HEK293 (cell line): ENCODE measurements around the gene SUCO.

ENCODE experiments used
- GLIS2 ChIP-seq: fragments of 450-650 bp; formaldehyde crosslinking; IDR thresholded peaks from 2 replicates; pipeline ENCODE4 v1.5.1; 2016; ENCODE audit warnings: missing biosample characterization, missing genetic modification characterization
- KLF1 ChIP-seq: fragments of 450-650 bp; formaldehyde crosslinking; IDR thresholded peaks from 2 replicates; pipeline ENCODE4 v1.5.1; 2016; ENCODE audit warnings: missing biosample characterization, missing genetic modification characterization
- KLF7 ChIP-seq: fragments of 450-650 bp; formaldehyde crosslinking; IDR thresholded peaks from 2 replicates; pipeline ENCODE4 v1.5.1; 2016; ENCODE audit warnings: missing biosample characterization, missing genetic modification characterization, borderline replicate concordance
- KLF9 ChIP-seq: fragments of 450-650 bp; formaldehyde crosslinking; IDR thresholded peaks from 2 replicates; pipeline ENCODE4 v1.5.1; 2016; ENCODE audit warnings: missing biosample characterization, missing genetic modification characterization, low read depth
- PBX3 ChIP-seq: sonication (generic); formaldehyde crosslinking; IDR thresholded peaks from 2 replicates; pipeline ENCODE4 v1.8.1; 2022; ENCODE audit warnings: mild to moderate bottlenecking, moderate library complexity, missing genetic modification reagents
- SCRT2 ChIP-seq: fragments of 450-650 bp; formaldehyde crosslinking; IDR thresholded peaks from 2 replicates; pipeline ENCODE4 v1.5.1; 2016; ENCODE audit warnings: missing biosample characterization, missing genetic modification characterization
- YY2 ChIP-seq: fragments of 450-650 bp; formaldehyde crosslinking; IDR thresholded peaks from 2 replicates; pipeline ENCODE4 v1.5.1; 2016; ENCODE audit warnings: missing biosample characterization, missing genetic modification characterization
- ZBTB20 ChIP-seq: fragments of 450-650 bp; formaldehyde crosslinking; IDR thresholded peaks from 2 replicates; pipeline ENCODE4 v1.5.1; 2016; ENCODE audit warnings: missing biosample characterization, missing genetic modification characterization
- ZBTB7A ChIP-seq: fragments of 450-650 bp; formaldehyde crosslinking; IDR thresholded peaks from 2 replicates; pipeline ENCODE4 v1.5.1; 2016; ENCODE audit warnings: low read depth, missing biosample characterization, missing genetic modification characterization
- ZBTB8A ChIP-seq: fragments of 450-650 bp; formaldehyde crosslinking; IDR thresholded peaks from 2 replicates; pipeline ENCODE4 v1.5.1; 2016; ENCODE audit warnings: missing biosample characterization, missing genetic modification characterization
- ZFP37 ChIP-seq: fragments of 450-650 bp; formaldehyde crosslinking; IDR thresholded peaks from 2 replicates; pipeline ENCODE4 v1.5.1; 2016; ENCODE audit warnings: missing biosample characterization, missing genetic modification characterization
- ZFP69B ChIP-seq: fragments of 450-650 bp; formaldehyde crosslinking; IDR thresholded peaks from 2 replicates; pipeline ENCODE4 v1.5.1; 2016; ENCODE audit warnings: missing biosample characterization, missing genetic modification characterization
- ZIC2 ChIP-seq: fragments of 450-650 bp; formaldehyde crosslinking; IDR thresholded peaks from 2 replicates; pipeline ENCODE4 v1.5.1; 2016; ENCODE audit warnings: missing biosample characterization, missing genetic modification characterization
- ZNF114 ChIP-seq: fragments of 450-650 bp; formaldehyde crosslinking; IDR thresholded peaks from 2 replicates; pipeline ENCODE4 v1.5.0; 2017; ENCODE audit warnings: missing biosample characterization, missing genetic modification characterization
- ZNF121 ChIP-seq: fragments of 450-650 bp; formaldehyde crosslinking; IDR thresholded peaks from 2 replicates; pipeline ENCODE4 v1.5.1; 2016; ENCODE audit warnings: missing biosample characterization, missing genetic modification characterization
- ZNF146 ChIP-seq: fragments of 450-650 bp; formaldehyde crosslinking; IDR thresholded peaks from 2 replicates; pipeline ENCODE4 v1.5.1; 2016; ENCODE audit warnings: missing biosample characterization, missing genetic modification characterization
- ZNF169 ChIP-seq: fragments of 450-650 bp; formaldehyde crosslinking; IDR thresholded peaks from 2 replicates; pipeline ENCODE4 v1.5.1; 2016; ENCODE audit warnings: missing biosample characterization, missing genetic modification characterization
- ZNF174 ChIP-seq: fragments of 450-650 bp; formaldehyde crosslinking; IDR thresholded peaks from 2 replicates; pipeline ENCODE4 v1.5.0; 2017; ENCODE audit warnings: missing biosample characterization, mild to moderate bottlenecking, missing genetic modification characterization
- ZNF184 ChIP-seq: fragments of 450-650 bp; IDR thresholded peaks from 2 replicates; pipeline ENCODE4 v1.5.1; 2018; ENCODE audit warnings: missing biosample characterization, mild to moderate bottlenecking, missing genetic modification characterization
- ZNF24 ChIP-seq: fragments of 450-650 bp; formaldehyde crosslinking; IDR thresholded peaks from 2 replicates; pipeline ENCODE4 v1.5.1; 2016; ENCODE audit warnings: missing biosample characterization, missing genetic modification characterization
- ZNF335 ChIP-seq: fragments of 450-650 bp; formaldehyde crosslinking; conservative IDR thresholded peaks from 2 replicates; pipeline ENCODE4 v1.5.1; 2016; ENCODE audit warnings: missing biosample characterization, missing genetic modification characterization
- ZNF341 ChIP-seq: fragments of 450-650 bp; formaldehyde crosslinking; IDR thresholded peaks from 2 replicates; pipeline ENCODE4; 2016; ENCODE audit warnings: low read depth, missing biosample characterization, missing genetic modification characterization
- ZNF404 ChIP-seq: fragments of 450-650 bp; formaldehyde crosslinking; IDR thresholded peaks from 2 replicates; pipeline ENCODE4 v1.5.1; 2017; ENCODE audit warnings: missing biosample characterization, missing genetic modification characterization
- ZNF423 ChIP-seq: fragments of 450-650 bp; formaldehyde crosslinking; IDR thresholded peaks from 2 replicates; pipeline ENCODE4 v1.5.1; 2016; ENCODE audit warnings: missing biosample characterization, missing genetic modification characterization
- ZNF510 ChIP-seq: fragments of 450-650 bp; formaldehyde crosslinking; IDR thresholded peaks from 2 replicates; pipeline ENCODE4 v1.5.1; 2018; ENCODE audit warnings: mild to moderate bottlenecking, missing genetic modification characterization, missing biosample characterization; ENCODE audit not compliant: insufficient replicate concordance
- ZNF549 ChIP-seq: fragments of 450-650 bp; IDR thresholded peaks from 2 replicates; pipeline ENCODE4 v1.5.1; 2018; ENCODE audit warnings: missing biosample characterization, missing genetic modification characterization, mild to moderate bottlenecking, inconsistent platforms, moderate library complexity
- ZNF561 ChIP-seq: fragments of 450-650 bp; IDR thresholded peaks from 2 replicates; pipeline ENCODE4 v1.5.1; 2018; ENCODE audit warnings: missing biosample characterization, missing genetic modification characterization, borderline replicate concordance
- ZNF596 ChIP-seq: fragments of 450-650 bp; IDR thresholded peaks from 2 replicates; pipeline ENCODE4 v1.5.0; 2018; ENCODE audit warnings: missing biosample characterization, mild to moderate bottlenecking, missing genetic modification characterization, moderate library complexity
- ZNF629 ChIP-seq: fragments of 450-650 bp; formaldehyde crosslinking; IDR thresholded peaks from 2 replicates; pipeline ENCODE4 v1.5.1; 2017; ENCODE audit warnings: missing biosample characterization, missing genetic modification characterization
- ZNF692 ChIP-seq: fragments of 450-650 bp; formaldehyde crosslinking; IDR thresholded peaks from 2 replicates; pipeline ENCODE4 v1.5.1; 2016; ENCODE audit warnings: missing biosample characterization, missing genetic modification characterization
- ZNF791 ChIP-seq: fragments of 450-650 bp; formaldehyde crosslinking; IDR thresholded peaks from 2 replicates; pipeline ENCODE4 v1.5.1; 2016; ENCODE audit warnings: missing biosample characterization, missing genetic modification characterization
- ZSCAN30 ChIP-seq: fragments of 450-650 bp; IDR thresholded peaks from 2 replicates; pipeline ENCODE4 v1.5.1; 2018; ENCODE audit warnings: missing biosample characterization, mild to moderate bottlenecking, missing genetic modification characterization, moderate library complexity
- ZXDB ChIP-seq: fragments of 450-650 bp; formaldehyde crosslinking; IDR thresholded peaks from 2 replicates; pipeline ENCODE4 v1.5.1; 2016; ENCODE audit warnings: missing biosample characterization, missing genetic modification characterization
- TF ChIP-seq, protein P1 (sequence below): fragments of 450-650 bp; formaldehyde crosslinking; IDR thresholded peaks from 2 replicates; pipeline ENCODE4 v1.5.0; 2017; ENCODE audit warnings: missing biosample characterization, missing genetic modification characterization, borderline replicate concordance
- TF ChIP-seq, protein P2 (sequence below): fragments of 450-650 bp; formaldehyde crosslinking; IDR thresholded peaks from 2 replicates; pipeline ENCODE4 v1.5.1; 2016; ENCODE audit warnings: missing biosample characterization, missing genetic modification characterization

SUCO gene

DNA sequence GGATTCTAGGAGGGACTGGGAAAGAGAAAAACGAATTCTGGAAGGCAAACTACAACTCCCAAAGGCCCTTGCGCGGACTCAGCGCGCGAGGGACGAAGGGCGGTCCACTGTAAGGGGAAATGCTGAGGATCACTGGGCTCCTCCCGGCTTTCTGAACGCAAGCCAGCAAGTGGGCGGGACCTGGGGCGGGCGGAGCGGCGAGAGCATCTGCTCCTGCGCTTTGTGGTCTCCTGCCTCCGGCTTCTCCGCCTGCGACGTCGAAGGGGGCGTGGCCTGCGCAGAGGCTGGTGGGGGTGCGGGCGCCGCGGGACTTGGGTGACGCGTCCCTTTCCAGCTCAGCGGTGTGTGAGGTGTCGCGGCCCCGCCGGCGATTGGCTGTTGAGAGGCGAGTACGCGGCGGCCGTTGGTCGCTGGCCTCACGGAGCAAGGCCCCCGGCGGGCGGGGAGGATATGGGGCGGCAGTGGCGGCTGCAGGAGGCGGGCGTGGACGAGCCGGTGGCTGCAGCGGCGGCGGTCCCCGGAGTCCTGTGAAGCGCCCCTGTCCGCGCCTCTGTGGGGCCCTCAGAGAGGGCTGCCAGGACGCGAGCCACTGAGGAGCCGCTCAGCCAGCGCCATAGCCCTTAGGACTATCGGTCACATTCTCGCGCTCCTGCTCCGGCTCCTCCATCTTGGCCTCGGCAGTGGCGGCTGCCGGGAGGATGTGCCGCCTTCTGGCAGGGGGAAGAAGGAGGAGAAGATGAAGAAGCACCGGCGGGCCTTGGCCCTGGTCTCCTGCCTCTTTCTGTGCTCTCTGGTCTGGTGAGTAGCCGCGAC lies at the start of gene SUCO (continued):
- TF ChIP-seq, protein P1, sequence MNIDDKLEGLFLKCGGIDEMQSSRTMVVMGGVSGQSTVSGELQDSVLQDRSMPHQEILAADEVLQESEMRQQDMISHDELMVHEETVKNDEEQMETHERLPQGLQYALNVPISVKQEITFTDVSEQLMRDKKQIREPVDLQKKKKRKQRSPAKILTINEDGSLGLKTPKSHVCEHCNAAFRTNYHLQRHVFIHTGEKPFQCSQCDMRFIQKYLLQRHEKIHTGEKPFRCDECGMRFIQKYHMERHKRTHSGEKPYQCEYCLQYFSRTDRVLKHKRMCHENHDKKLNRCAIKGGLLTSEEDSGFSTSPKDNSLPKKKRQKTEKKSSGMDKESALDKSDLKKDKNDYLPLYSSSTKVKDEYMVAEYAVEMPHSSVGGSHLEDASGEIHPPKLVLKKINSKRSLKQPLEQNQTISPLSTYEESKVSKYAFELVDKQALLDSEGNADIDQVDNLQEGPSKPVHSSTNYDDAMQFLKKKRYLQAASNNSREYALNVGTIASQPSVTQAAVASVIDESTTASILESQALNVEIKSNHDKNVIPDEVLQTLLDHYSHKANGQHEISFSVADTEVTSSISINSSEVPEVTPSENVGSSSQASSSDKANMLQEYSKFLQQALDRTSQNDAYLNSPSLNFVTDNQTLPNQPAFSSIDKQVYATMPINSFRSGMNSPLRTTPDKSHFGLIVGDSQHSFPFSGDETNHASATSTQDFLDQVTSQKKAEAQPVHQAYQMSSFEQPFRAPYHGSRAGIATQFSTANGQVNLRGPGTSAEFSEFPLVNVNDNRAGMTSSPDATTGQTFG (tag by site-specific recombination): no peak
- TF ChIP-seq ZFP69B (tag by site-specific recombination) (peak; percentile 75), ZNF596 (tag by site-specific recombination) (no peak), ZFP37 (tag by site-specific recombination) (peak; percentile 88), SCRT2 (tag by site-specific recombination) (peak; percentile 28; the same call in 1 of the 2 replicates), PBX3 (CRISPR knock-in tag) (peak; percentile 67; the same call in 1 of the 2 replicates), ZNF146 (tag by site-specific recombination) (no peak), ZNF341 (tag by site-specific recombination) (peak; percentile 87), ZNF692 (tag by site-specific recombination) (peak; percentile 85), ZNF184 (no peak), ZBTB8A (tag by site-specific recombination) (peak; percentile 56), ZNF561 (tag by site-specific recombination) (peak; percentile 77; the same call in 1 of the 2 replicates), ZNF423 (tag by site-specific recombination) (peak; percentile 61; the same call in 1 of the 2 replicates), YY2 (tag by site-specific recombination) (peak; percentile 86), ZXDB (tag by site-specific recombination) (peak; percentile 39), ZNF174 (tag by site-specific recombination) (no peak), ZNF404 (tag by site-specific recombination) (no peak), ZNF114 (no peak), ZIC2 (tag by site-specific recombination) (peak; percentile 83), KLF7 (tag by site-specific recombination) (peak; percentile 24; the same call in 1 of the 2 replicates), KLF9 (tag by site-specific recombination) (peak; percentile 96), ZSCAN30 (tag by site-specific recombination) (peak; percentile 90), ZNF791 (tag by site-specific recombination) (no peak), ZNF24 (tag by site-specific recombination) (peak; percentile 73; the same call in 1 of the 2 replicates), ZNF549 (tag by site-specific recombination) (no peak), ZBTB7A (tag by site-specific recombination) (no peak), ZNF335 (tag by site-specific recombination) (peak; percentile 76), ZNF121 (no peak), GLIS2 (tag by site-specific recombination) (peak; percentile 99), ZNF169 (no peak), ZNF629 (tag by site-specific recombination) (peak; percentile 77), KLF1 (tag by site-specific recombination) (no peak; the same call in none of the 2 replicates), ZBTB20 (tag by site-specific recombination) (peak; percentile 17; the same call in 1 of the 2 replicates), ZNF510 (no peak)
- TF ChIP-seq, protein P2, sequence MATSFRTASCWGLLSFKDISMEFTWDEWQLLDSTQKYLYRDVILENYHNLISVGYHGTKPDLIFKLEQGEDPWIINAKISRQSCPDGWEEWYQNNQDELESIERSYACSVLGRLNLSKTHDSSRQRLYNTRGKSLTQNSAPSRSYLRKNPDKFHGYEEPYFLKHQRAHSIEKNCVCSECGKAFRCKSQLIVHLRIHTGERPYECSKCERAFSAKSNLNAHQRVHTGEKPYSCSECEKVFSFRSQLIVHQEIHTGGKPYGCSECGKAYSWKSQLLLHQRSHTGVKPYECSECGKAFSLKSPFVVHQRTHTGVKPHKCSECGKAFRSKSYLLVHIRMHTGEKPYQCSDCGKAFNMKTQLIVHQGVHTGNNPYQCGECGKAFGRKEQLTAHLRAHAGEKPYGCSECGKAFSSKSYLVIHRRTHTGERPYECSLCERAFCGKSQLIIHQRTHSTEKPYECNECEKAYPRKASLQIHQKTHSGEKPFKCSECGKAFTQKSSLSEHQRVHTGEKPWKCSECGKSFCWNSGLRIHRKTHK (tag by site-specific recombination): no peak
